Endothelial cell of umbilical vein (primary cell): Measurements from ENCODE around the gene POLR3A. TPM values are rescaled to one million over a fixed set of nuclear protein-coding genes. Genes with fewer than 3 reads are reported as not detected.

Experiments used
- BruUV-seq: library from RNA; stranded (reverse); fragments of 400-500 nt; replicated peaks from 2 replicates; lab custom pipeline; 2021; lab: Mats Ljungman, UMichigan
- CTCF ChIA-PET: fragments of 300-600, 350-600 bp; sonication (Branson Sonifier 250); formaldehyde crosslinking; loops from one replicate; lab custom pipeline; 2021; ENCODE audit warnings: antibody characterized with exemption, inconsistent platforms; lab: Charles Lee
- POLR2A ChIA-PET: fragments of 300-600, 350-600 bp; sonication (Branson Sonifier 250); formaldehyde crosslinking; loops from one replicate; lab custom pipeline; 2021; ENCODE audit warnings: antibody characterized with exemption, inconsistent platforms; lab: Charles Lee
- DNase-seq: peaks from one replicate; pipeline ENCODE4 v3.0.0-alpha.2; 2011; ENCODE audit warnings: low read depth, low spot score
- FAIRE-seq: peaks from 2 replicates; lab custom pipeline; 2011; peaks lifted over from hg19 to GRCh38; lab: Jason Lieb, UNC
- H2AFZ ChIP-seq: 2 replicates; pipeline ENCODE4 v1.6.0; 2012; ENCODE audit warnings: low read depth, low read length, control low read depth, inconsistent platforms
- H3K27ac ChIP-seq: 2 replicates; pipeline ENCODE4 v1.5.1; 2011; ENCODE audit warnings: low read depth, mild to moderate bottlenecking, control low read depth, low read length, moderate library complexity; ENCODE audit not compliant: insufficient read depth
- H3K27me3 ChIP-seq, 2 experiments: 2 replicates each; pipeline versions ENCODE4 v1.6.0 to v1.6.1; 2011; ENCODE audit warnings: low read length in 2 of 2, mixed read lengths in 1 of 2; ENCODE audit not compliant: control insufficient read depth in 2 of 2, insufficient read depth in 2 of 2
- H3K36me3 ChIP-seq, 2 experiments: 2 replicates in 1 of 2; 3 replicates in 1 of 2; pipeline ENCODE4 v1.5.1; 2011; ENCODE audit warnings: low read length in 2 of 2, mild to moderate bottlenecking in 1 of 2, moderate library complexity in 1 of 2; ENCODE audit not compliant: control insufficient read depth in 2 of 2, insufficient read depth in 2 of 2; ENCODE audit errors: extremely low read depth in 1 of 2
- H3K4me1 ChIP-seq: 3 replicates; pipeline ENCODE4 v1.5.1; 2011; ENCODE audit warnings: mild to moderate bottlenecking, low read length; ENCODE audit not compliant: control insufficient read depth, insufficient read depth; ENCODE audit errors: extremely low read depth
- H3K4me2 ChIP-seq: 2 replicates; pipeline ENCODE4 v1.6.1; 2011; ENCODE audit warnings: low read length, control low read depth, mixed read lengths; ENCODE audit not compliant: insufficient read depth
- H3K4me3 ChIP-seq, 3 experiments: fragments of 200-600 bp in 1 of 3; sonication (generic), shearing (Covaris generic) in 1 of 3; replicated peaks in 1 of 3; 2 replicates each; pipeline ENCODE4 v1.5.1; 2011 to 2016; ENCODE audit warnings: control low read depth in 3 of 3, low read length in 3 of 3, mild to moderate bottlenecking in 2 of 3, inconsistent platforms in 1 of 3, low read depth in 1 of 3, moderate library complexity in 1 of 3; ENCODE audit not compliant: insufficient read depth in 1 of 3
- H3K79me2 ChIP-seq: 2 replicates; pipeline ENCODE4 v1.6.0; 2012; ENCODE audit warnings: low read length, inconsistent platforms; ENCODE audit not compliant: control insufficient read depth, insufficient read depth
- H3K9ac ChIP-seq: replicated peaks from 2 replicates; pipeline ENCODE3; 2011; ENCODE audit warnings: low read length, control low read depth; ENCODE audit not compliant: insufficient read depth; ENCODE audit errors: extremely low read depth
- H3K9me1 ChIP-seq: replicated peaks from 3 replicates; pipeline ENCODE4 v1.6.0; 2011; ENCODE audit warnings: mild to moderate bottlenecking, low read length; ENCODE audit not compliant: control insufficient read depth, insufficient read depth; ENCODE audit errors: extremely low read depth
- H3K9me3 ChIP-seq: replicated peaks from 2 replicates; pipeline ENCODE4 v1.5.1; 2012; ENCODE audit warnings: low read length, inconsistent platforms; ENCODE audit not compliant: control insufficient read depth, insufficient read depth
- H4K20me1 ChIP-seq: replicated peaks from 2 replicates; pipeline ENCODE3; 2011; ENCODE audit warnings: mild to moderate bottlenecking, low read length; ENCODE audit not compliant: control insufficient read depth, insufficient read depth; ENCODE audit errors: extremely low read depth
- EZH2 ChIP-seq: IDR thresholded peaks from 2 replicates; pipeline ENCODE4 v1.6.1; 2012; ENCODE audit warnings: borderline replicate concordance, low read depth, mild to moderate bottlenecking, moderate library complexity, low read length, inconsistent platforms; ENCODE audit not compliant: severe bottlenecking
- GATA2 ChIP-seq: IDR thresholded peaks from 2 replicates; pipeline ENCODE4 v1.7.0; 2011; ENCODE audit warnings: low read depth, mild to moderate bottlenecking, moderate library complexity, mixed read lengths, low read length; ENCODE audit not compliant: insufficient read length, insufficient read depth
- JUN ChIP-seq: IDR thresholded peaks from 2 replicates; pipeline ENCODE4 v1.6.1; 2011; ENCODE audit warnings: borderline replicate concordance, low read depth; ENCODE audit not compliant: insufficient read length, insufficient read depth
- MYC ChIP-seq: IDR thresholded peaks from one replicate; pipeline ENCODE4 v1.6.1; 2011; ENCODE audit warnings: mild to moderate bottlenecking, low read depth, low read length
- POLR2A ChIP-seq: IDR thresholded peaks from 2 replicates; pipeline ENCODE4 v1.6.1; 2012; ENCODE audit warnings: low read depth, mild to moderate bottlenecking, control low read depth, low read length
- POLR2AphosphoS5 ChIP-seq: IDR thresholded peaks from 2 replicates; pipeline ENCODE4 v1.6.1; 2012; ENCODE audit warnings: low read depth, mild to moderate bottlenecking, control low read depth, low read length, moderate library complexity; ENCODE audit not compliant: insufficient read depth
- dilution Hi-C: fragments of 300-500 bp; cut with MboI; formaldehyde crosslinking; loops from one replicate; pipeline ENCODE4 v1.15.0; 2019; ENCODE audit warnings: low sequenced_read_pairs; ENCODE audit not compliant: extremely low pct_ligation_motif_present
- intact Hi-C: fragments of 100-400 bp; cut with micrococcal nuclease; formaldehyde crosslinking; loops from one replicate; pipeline ENCODE4 v1.10.0; 2022
- polyA plus RNA-seq, 4 experiments: library from polyadenylated mRNA; depleted of rRNA in 3 of 4; stranded (reverse) in 3 of 4; unstranded in 1 of 4; fragments of >200 nt; gene quantifications; 2 replicates each; pipeline versions ENCODE4 v1.2.1 to v1.2.3, GENCODE V29; 2011 to 2012; ENCODE audit warnings: missing spikeins in 1 of 4
- total RNA-seq: library from RNA; stranded (reverse); gene quantifications from 2 replicates; pipeline ENCODE4 v1.2.3, GENCODE V29; 2021
- TF ChIP-seq, protein P1 (sequence below): IDR thresholded peaks from 2 replicates; pipeline ENCODE4 v1.6.1; 2011; ENCODE audit not compliant: insufficient read depth, insufficient read length
- TF ChIP-seq, protein P2 (sequence below), 2 donors: IDR thresholded peaks; 1 replicate in 1 of 2; 2 replicates in 1 of 2; pipeline ENCODE4 v1.5.1; 2011; ENCODE audit warnings: low read length in 2 of 2, mild to moderate bottlenecking in 2 of 2, moderate library complexity in 2 of 2, control low read depth in 1 of 2, inconsistent platforms in 1 of 2, low read depth in 1 of 2; ENCODE audit not compliant: insufficient read depth in 1 of 2; ENCODE audit errors: extremely low read depth in 1 of 2

The POLR3A gene
- total and polyA plus RNA-seq, 2 donors (not counting 3 experiments of a cell fraction or from before 2014, with no cell fraction given), result 9.5 to 25.3 TPM

DNA sequence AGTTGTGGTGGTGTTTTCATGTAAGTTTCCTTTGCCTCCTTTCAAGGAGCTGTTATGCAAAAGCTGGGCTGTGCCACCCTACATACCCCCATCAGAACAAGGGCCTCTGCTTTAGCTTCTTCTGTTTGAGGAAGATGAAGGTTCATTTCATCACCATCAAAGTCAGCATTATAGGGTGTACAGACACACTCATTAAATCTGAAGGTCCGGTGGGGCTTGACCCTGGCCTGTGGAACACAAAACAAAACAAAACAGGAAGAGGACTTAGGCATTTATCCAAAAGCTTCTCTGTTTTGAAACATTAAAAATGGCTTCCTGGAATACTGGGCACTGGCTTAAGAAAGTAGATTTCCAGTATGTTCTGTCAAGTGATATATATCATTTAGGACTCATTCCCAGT, 15.8 kb downstream of the POLR3A start:
- H3K9me1 ChIP-seq, result no peaks in the 10 kb centered on the region
- H4K20me1 ChIP-seq, result no peaks in the 10 kb centered on the region
- H2AFZ ChIP-seq, result no peak overlapping the region
- FAIRE-seq (no peak), DNase-seq (no peak)
- ChIA-PET POLR2A (no interaction called here), CTCF (interaction anchor here (1.4 kb wide), 1 partner anchor 14 kb away, joined by 4 read pairs; no protein-coding TSS in a partner anchor)
- H3K4me3 ChIP-seq, result no peak overlapping the region
- intact Hi-C loops (no loop called here), dilution Hi-C loops (no loop called here)
- H3K36me3 ChIP-seq, result peaks cover 22 to 24% of the 10 kb centered on the region in 2 experiments
- no peak overlapping the region for H3K27ac ChIP-seq
- H3K79me2 ChIP-seq, result no peaks in the 10 kb centered on the region
- no peaks in the 10 kb centered on the region for H3K27me3 ChIP-seq
- no peaks in the 10 kb centered on the region for H3K9me3 ChIP-seq
- no peak overlapping the region for H3K9ac ChIP-seq
- TF ChIP-seq, protein P1, sequence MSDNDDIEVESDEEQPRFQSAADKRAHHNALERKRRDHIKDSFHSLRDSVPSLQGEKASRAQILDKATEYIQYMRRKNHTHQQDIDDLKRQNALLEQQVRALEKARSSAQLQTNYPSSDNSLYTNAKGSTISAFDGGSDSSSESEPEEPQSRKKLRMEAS, result no peak
- TF ChIP-seq JUN (no peak), GATA2 (no peak), MYC (no peak), POLR2AphosphoS5 (no peak), POLR2A (no peak), EZH2 (no peak)
- TF ChIP-seq, protein P2, sequence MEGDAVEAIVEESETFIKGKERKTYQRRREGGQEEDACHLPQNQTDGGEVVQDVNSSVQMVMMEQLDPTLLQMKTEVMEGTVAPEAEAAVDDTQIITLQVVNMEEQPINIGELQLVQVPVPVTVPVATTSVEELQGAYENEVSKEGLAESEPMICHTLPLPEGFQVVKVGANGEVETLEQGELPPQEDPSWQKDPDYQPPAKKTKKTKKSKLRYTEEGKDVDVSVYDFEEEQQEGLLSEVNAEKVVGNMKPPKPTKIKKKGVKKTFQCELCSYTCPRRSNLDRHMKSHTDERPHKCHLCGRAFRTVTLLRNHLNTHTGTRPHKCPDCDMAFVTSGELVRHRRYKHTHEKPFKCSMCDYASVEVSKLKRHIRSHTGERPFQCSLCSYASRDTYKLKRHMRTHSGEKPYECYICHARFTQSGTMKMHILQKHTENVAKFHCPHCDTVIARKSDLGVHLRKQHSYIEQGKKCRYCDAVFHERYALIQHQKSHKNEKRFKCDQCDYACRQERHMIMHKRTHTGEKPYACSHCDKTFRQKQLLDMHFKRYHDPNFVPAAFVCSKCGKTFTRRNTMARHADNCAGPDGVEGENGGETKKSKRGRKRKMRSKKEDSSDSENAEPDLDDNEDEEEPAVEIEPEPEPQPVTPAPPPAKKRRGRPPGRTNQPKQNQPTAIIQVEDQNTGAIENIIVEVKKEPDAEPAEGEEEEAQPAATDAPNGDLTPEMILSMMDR (IDR thresholded peaks at IDR 0.05; ENCODE audit: extremely low read depth in 1 of 2, insufficient read depth in 1 of 2, low read depth in 1 of 2, low read length in 2 of 2), result no peak
- no peaks in the 10 kb centered on the region for H3K4me1 ChIP-seq
- no TSS peak for BruUV-seq
- H3K4me2 ChIP-seq, result no peak overlapping the region
